ENCODE measurements around the gene PKP2. TPM values are rescaled to one million over a fixed set of nuclear protein-coding genes. Genes with fewer than 3 reads are reported as not detected.

Gene PKP2
- total and polyA plus RNA-seq, 2 experiments from 2014 or later: 363 to 376 TPM

GRCh38 chr12:32907898-32908476, 11.4 kb upstream of the PKP2 start:
- Histone ChIP-seq H3K9me3 (ENCODE audit: low read depth) (no peaks in the 10 kb centered on the region), H3K4me3 (no peak overlapping the region), H3K4me1 (ENCODE audit: low read depth) (peaks cover 17% of the 10 kb centered on the region), H3K36me3 (no peaks in the 10 kb centered on the region), H3K27ac (no peak overlapping the region), H3K27me3 (no peaks in the 10 kb centered on the region)
- no peak for DNase-seq (ENCODE audit: low read depth in 1 of 2, low spot score in 1 of 2)
- no peak for TF ChIP-seq CTCF (IDR thresholded peaks at IDR 0.05; ENCODE audit: low read depth, low read length)

GRCh38 chr12:32907166-32907565, 10.6 kb upstream of the PKP2 start:
- H3K27ac ChIP-seq: no peak overlapping the region
- no peaks in the 10 kb centered on the region for H3K36me3 ChIP-seq
- no peaks in the 10 kb centered on the region for H3K27me3 ChIP-seq
- no peaks in the 10 kb centered on the region for H3K9me3 ChIP-seq (ENCODE audit: low read depth)
- H3K4me3 ChIP-seq: no peak overlapping the region
- DNase-seq (ENCODE audit: low read depth in 1 of 2, low spot score in 1 of 2): no peak
- TF ChIP-seq CTCF (IDR thresholded peaks at IDR 0.05; ENCODE audit: low read depth, low read length): no peak
- peaks cover 17% of the 10 kb centered on the region for H3K4me1 ChIP-seq (ENCODE audit: low read depth)

DNA sequence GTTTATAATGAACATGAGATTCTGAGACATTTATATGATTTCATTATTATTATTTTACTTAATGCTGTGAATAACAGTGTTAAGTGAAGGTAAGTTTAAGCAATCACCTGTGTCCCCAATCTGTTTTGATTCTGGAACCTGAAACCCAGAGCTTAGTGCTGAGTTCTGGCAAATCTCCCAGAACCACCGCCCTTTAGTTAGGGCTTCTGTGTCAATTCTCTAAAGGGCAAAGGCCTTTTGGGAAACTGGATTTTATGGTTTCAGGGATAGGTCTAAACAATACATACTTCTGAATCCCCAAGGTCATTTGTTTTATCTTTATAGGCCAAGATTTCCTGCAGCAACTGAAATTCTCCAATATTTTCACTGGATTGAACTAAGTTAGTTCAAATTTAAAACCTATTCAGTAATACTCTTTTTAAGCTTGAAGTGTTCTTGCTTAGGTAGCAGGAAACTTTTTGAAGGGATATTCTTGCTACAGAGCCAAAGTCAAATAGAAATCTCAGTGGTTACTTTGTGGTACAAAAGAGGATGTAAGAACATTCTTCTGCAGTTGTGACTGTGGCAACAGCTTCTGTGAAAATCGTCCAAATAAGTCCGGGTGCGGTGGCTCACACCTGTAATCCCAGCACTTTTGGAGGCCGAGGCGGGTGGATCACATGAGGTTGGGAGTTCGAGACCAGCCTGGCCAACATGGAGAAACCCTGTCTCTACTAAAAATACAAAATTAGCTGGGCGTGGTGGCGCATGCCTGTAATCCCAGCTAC, 10.0 kb upstream of the PKP2 start:
- H3K36me3 ChIP-seq: no peaks in the 10 kb centered on the region
- DNase-seq (ENCODE audit: low read depth in 1 of 2, low spot score in 1 of 2): no peak

DNA sequence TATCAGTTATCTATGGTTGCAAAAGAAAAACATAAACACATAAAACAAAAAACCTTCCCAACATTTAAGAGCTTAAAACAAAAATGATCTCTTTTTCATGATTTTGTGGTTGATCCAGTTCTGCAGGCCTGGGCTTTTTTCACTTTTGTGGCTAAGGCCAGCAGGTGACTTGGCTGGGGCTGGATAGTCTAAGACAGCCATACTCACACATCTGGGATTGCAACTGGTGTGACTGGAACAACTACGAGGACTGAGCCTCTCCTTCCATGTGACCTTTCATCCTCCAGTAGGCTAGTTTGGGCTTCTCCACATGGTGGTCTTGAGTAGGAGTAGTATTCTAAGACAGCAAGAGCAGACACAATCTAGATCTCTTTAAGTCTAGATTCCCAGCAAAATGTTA, 7.2 kb upstream of the PKP2 start:
- Histone ChIP-seq H3K27me3 (no peaks in the 10 kb centered on the region), H3K9me3 (ENCODE audit: low read depth) (no peaks in the 10 kb centered on the region)
- TF ChIP-seq CTCF (IDR thresholded peaks at IDR 0.05; ENCODE audit: low read depth, low read length): no peak

More for the DNA sequence above, 10.0 kb upstream of the PKP2 start:
- Histone ChIP-seq H3K9me3 (ENCODE audit: low read depth) (no peaks in the 10 kb centered on the region), H3K27me3 (no peaks in the 10 kb centered on the region), H3K4me3 (no peak overlapping the region), H3K27ac (peak overlapping the region; percentile 62), H3K4me1 (ENCODE audit: low read depth) (peaks cover 21% of the 10 kb centered on the region)
- no peak for TF ChIP-seq CTCF (IDR thresholded peaks at IDR 0.05; ENCODE audit: low read depth, low read length)

GRCh38 chr12:32903318-32903717, 6.7 kb upstream of the PKP2 start:
- no peak overlapping the region for H3K4me3 ChIP-seq
- DNase-seq (ENCODE audit: low read depth in 1 of 2, low spot score in 1 of 2): no peak
- H3K4me1 ChIP-seq (ENCODE audit: low read depth): peaks cover 22% of the 10 kb centered on the region
- TF ChIP-seq CTCF (IDR thresholded peaks at IDR 0.05; ENCODE audit: low read depth, low read length): no peak
- H3K27me3 ChIP-seq: no peaks in the 10 kb centered on the region
- H3K27ac ChIP-seq: no peak overlapping the region
- no peaks in the 10 kb centered on the region for H3K36me3 ChIP-seq
- no peaks in the 10 kb centered on the region for H3K9me3 ChIP-seq (ENCODE audit: low read depth)

More for the DNA sequence above, 7.2 kb upstream of the PKP2 start:
- Histone ChIP-seq H3K36me3 (no peaks in the 10 kb centered on the region), H3K27ac (no peak overlapping the region), H3K4me3 (no peak overlapping the region), H3K4me1 (ENCODE audit: low read depth) (peaks cover 22% of the 10 kb centered on the region)
- no peak for DNase-seq (ENCODE audit: low read depth in 1 of 2, low spot score in 1 of 2)

All from cardiac muscle cell (in vitro differentiated cells and primary cell).